ENCODE data around the gene CEP85. TPM values are rescaled to one million over a fixed set of nuclear protein-coding genes. Genes with fewer than 3 reads are reported as not detected.

The CEP85 gene
- total RNA-seq, 1 donor from 2014 or later = 9.4 TPM

- DNase-seq (ENCODE audit: low read depth) = no peak
Measured at GRCh38 chr1:26315874-26316850, 82.2 kb downstream of the CEP85 start.

GRCh38 chr1:26317146-26317545 is 83.1 kb downstream of the CEP85 start:
- no peak for DNase-seq (ENCODE audit: low read depth)

GRCh38 chr1:26317612-26318337 is 83.8 kb downstream of the CEP85 start, which contains the start of gene CD52:
Gene CD52, plus strand, starts transcription at chr1:26317958. Its CDS starts 60 bp downstream, at chr1:26318018.
- no peak for DNase-seq (ENCODE audit: low read depth)

- DNase-seq (ENCODE audit: low read depth) = no peak
Measured at GRCh38 chr1:26318338-26319064, 84.5 kb downstream of the CEP85 start.

- no peak for DNase-seq (ENCODE audit: low read depth)
Measured at GRCh38 chr1:26320896-26321295, 86.9 kb downstream of the CEP85 start.

- DNase-seq (ENCODE audit: low read depth) = peak; percentile 55
Measured at GRCh38 chr1:26321315-26322041, 87.5 kb downstream of the CEP85 start.

GRCh38 chr1:26322042-26322331 is 88.0 kb downstream of the CEP85 start:
- DNase-seq (ENCODE audit: low read depth) = no peak

- no peak for DNase-seq (ENCODE audit: low read depth)
Measured at GRCh38 chr1:26323382-26323781, 89.4 kb downstream of the CEP85 start.

- no peak for DNase-seq (ENCODE audit: low read depth)
Measured at GRCh38 chr1:26324550-26324949, 90.5 kb downstream of the CEP85 start.

GRCh38 chr1:26327956-26328362 is 94.0 kb downstream of the CEP85 start:
- no peak for DNase-seq (ENCODE audit: low read depth)

Other genes starting within 250 kb of the CEP85 start
- gene PAFAH2, start 236.1 kb upstream of the CEP85 start, total RNA-seq = 14.8 and 18.5 TPM in 2 replicates
- gene EXTL1, start 212.4 kb upstream of the CEP85 start, total RNA-seq = 0.05 TPM in 1 of 2 replicates, not detected in the other
- gene SLC30A2, start 188.1 kb upstream of the CEP85 start, total RNA-seq = 1.1 and 1.4 TPM in 2 replicates
- not detected in 2 replicates for gene TRIM63, start 166.6 kb upstream of the CEP85 start, total RNA-seq
- 4.7 and 5.6 TPM in 2 replicates for gene PDIK1L, start 122.4 kb upstream of the CEP85 start, total RNA-seq
- not detected in 2 replicates for gene FAM110D, start 75.1 kb upstream of the CEP85 start, total RNA-seq
- gene C1orf232, start 65.2 kb upstream of the CEP85 start, total RNA-seq = not detected in 2 replicates
- 6.7 and 15.6 TPM in 2 replicates for gene ZNF593, start 64.3 kb upstream of the CEP85 start, total RNA-seq
- not detected in 2 replicates for gene ZNF593OS, start 62.4 kb upstream of the CEP85 start, total RNA-seq
- 5.2 and 6.4 TPM in 2 replicates for gene CNKSR1, start 56.7 kb upstream of the CEP85 start, total RNA-seq
- gene CATSPER4, start 43.6 kb upstream of the CEP85 start, total RNA-seq = not detected in 2 replicates
- gene SH3BGRL3, start 45.9 kb downstream of the CEP85 start, total RNA-seq = 12.8 and 17.5 TPM in 2 replicates
- 1.9 and 9.6 TPM in 2 replicates for gene UBXN11, start 72.4 kb downstream of the CEP85 start, total RNA-seq
- not detected in 2 replicates for gene CD52, start 83.8 kb downstream of the CEP85 start, total RNA-seq
- gene CRYBG2, start 119.9 kb downstream of the CEP85 start, total RNA-seq = 0.35 and 7.1 TPM in 2 replicates
- not detected in 2 replicates for gene ZNF683, start 138.6 kb downstream of the CEP85 start, total RNA-seq
- not detected in 2 replicates for gene LIN28A, start 176.6 kb downstream of the CEP85 start, total RNA-seq
- gene DHDDS, start 198.1 kb downstream of the CEP85 start, total RNA-seq = 39.1 and 43.9 TPM in 2 replicates
- 63.2 and 94.5 TPM in 2 replicates for gene HMGN2, start 238.2 kb downstream of the CEP85 start, total RNA-seq

Measured in renal cortical epithelial cell (primary cell).